GM21515 (cell line): ENCODE measurements around the gene SOX8.

Experiments
- ATAC-seq: cut with Tn5 transposase; IDR thresholded peaks from one replicate; pipeline ENCODE4 v1.9.1; 2021; ENCODE audit not compliant: unreplicated experiment

Gene SOX8

GRCh38 chr16:972316-973002, 9.1 kb upstream of the SOX8 start:
- ATAC-seq = no peak

- ATAC-seq = no peak
Measured at GRCh38 chr16:973366-973765, 8.2 kb upstream of the SOX8 start.

- ATAC-seq = no peak
Measured at GRCh38 chr16:974001-974601, 7.5 kb upstream of the SOX8 start.

- no peak for ATAC-seq
Measured at GRCh38 chr16:974611-975261, 6.8 kb upstream of the SOX8 start.

GRCh38 chr16:975291-975690, 6.3 kb upstream of the SOX8 start:
- ATAC-seq = no peak

GRCh38 chr16:976389-976931, 5.1 kb upstream of the SOX8 start:
- no peak for ATAC-seq

GRCh38 chr16:977081-977701, 4.4 kb upstream of the SOX8 start:
- ATAC-seq = no peak

- no peak for ATAC-seq
Measured at GRCh38 chr16:977896-978295, 3.7 kb upstream of the SOX8 start.

GRCh38 chr16:978403-978802, 3.2 kb upstream of the SOX8 start:
- no peak for ATAC-seq

- no peak for ATAC-seq
Measured at GRCh38 chr16:979147-979546, 2.4 kb upstream of the SOX8 start.

GRCh38 chr16:979859-980594, 1.5 kb upstream of the SOX8 start:
- no peak for ATAC-seq

- no peak for ATAC-seq
Measured at GRCh38 chr16:980595-980854, 1.0 kb upstream of the SOX8 start.

GRCh38 chr16:982145-983043, 824 bp downstream of the SOX8 start:
- no peak for ATAC-seq

GRCh38 chr16:983044-984030, 1.8 kb downstream of the SOX8 start:
- ATAC-seq = no peak

GRCh38 chr16:984121-984694, 2.6 kb downstream of the SOX8 start:
- no peak for ATAC-seq

GRCh38 chr16:984736-985636, 3.4 kb downstream of the SOX8 start:
- ATAC-seq = no peak

- ATAC-seq = no peak
Measured at GRCh38 chr16:985646-986400, 4.3 kb downstream of the SOX8 start.
